Subcutaneous abdominal adipose tissue (tissue), 5 donors: ENCODE results near the gene PAX7.
"Not testable (repeated sequence)": the region's sequence is repeated elsewhere in the genome, so short reads cannot be mapped to it uniquely, and the experiment has no call there.

Source experiments
- H3K27ac ChIP-seq: one replicate; pipeline ENCODE4 v1.7.0; 2013; ENCODE audit warnings: low read depth, mild to moderate bottlenecking, inconsistent platforms, low read length, moderate library complexity
- H3K27me3 ChIP-seq, 5 donors: one replicate each; pipeline ENCODE4 v1.7.0; 2013; ENCODE audit warnings: low read length in 5 of 5, inconsistent platforms in 1 of 5; ENCODE audit not compliant: control insufficient read depth in 5 of 5, insufficient read depth in 4 of 5
- H3K36me3 ChIP-seq, 5 donors: one replicate each; pipeline ENCODE4 v1.7.0; 2013; ENCODE audit warnings: low read length in 5 of 5; ENCODE audit not compliant: control insufficient read depth in 5 of 5, insufficient read depth in 5 of 5
- H3K4me1 ChIP-seq, 5 donors: one replicate each; pipeline ENCODE4 v1.7.0; 2013; ENCODE audit warnings: low read length in 5 of 5, mild to moderate bottlenecking in 3 of 5, moderate library complexity in 1 of 5; ENCODE audit not compliant: control insufficient read depth in 5 of 5, insufficient read depth in 5 of 5
- H3K4me3 ChIP-seq, 5 donors: one replicate each; pipeline ENCODE4 v1.7.0; 2013; ENCODE audit warnings: low read length in 5 of 5, low read depth in 1 of 5
- H3K9ac ChIP-seq, 5 donors: one replicate each; pipeline ENCODE4 v1.7.0; 2013; ENCODE audit warnings: low read length in 5 of 5, mild to moderate bottlenecking in 4 of 5, moderate library complexity in 3 of 5
- H3K9me3 ChIP-seq, 5 donors: one replicate each; pipeline ENCODE4 v1.7.0; 2013; ENCODE audit warnings: low read length in 5 of 5; ENCODE audit not compliant: control insufficient read depth in 5 of 5
- donor health status: healthy.
- donor health status: healthy.
- donor health status: healthy.
- donor health status: healthy.
- donor health status: healthy.

Gene PAX7

GRCh38 chr1:18673976-18674375 is 43.3 kb downstream of the PAX7 start:
- peaks cover 20 to 49% (median 36%) of the 10 kb centered on the region in 5 donors for H3K27me3 ChIP-seq
- H3K9me3 ChIP-seq: no peaks in the 10 kb centered on the region
- H3K4me1 ChIP-seq: no peaks in the 10 kb centered on the region
- H3K36me3 ChIP-seq: no peaks in the 10 kb centered on the region
- H3K9ac ChIP-seq: no peak overlapping the region
- H3K4me3 ChIP-seq: no peak overlapping the region
- H3K27ac ChIP-seq: no peak overlapping the region

- H3K9me3 ChIP-seq: peaks cover 0 to 3% (median 2%) of the 10 kb centered on the region in 5 donors
- H3K27me3 ChIP-seq: peaks cover 21 to 49% (median 36%) of the 10 kb centered on the region in 5 donors
- H3K4me1 ChIP-seq: no peaks in the 10 kb centered on the region
- H3K4me3 ChIP-seq: no peak overlapping the region
- H3K27ac ChIP-seq: no peak overlapping the region
- H3K9ac ChIP-seq: no peak overlapping the region
- H3K36me3 ChIP-seq: no peaks in the 10 kb centered on the region
These were observed 45.7 kb downstream of the PAX7 start for GRCh38 chr1:18676332-18676781.

GRCh38 chr1:18681423-18681835 is 50.8 kb downstream of the PAX7 start:
- H3K27me3 ChIP-seq: peaks cover 19 to 40% (median 29%) of the 10 kb centered on the region in 5 donors
- no peak overlapping the region for H3K9ac ChIP-seq
- peaks cover 0 to 3% (median 2%) of the 10 kb centered on the region in 5 donors for H3K9me3 ChIP-seq
- H3K36me3 ChIP-seq: no peaks in the 10 kb centered on the region
- H3K27ac ChIP-seq: no peak overlapping the region
- no peak overlapping the region for H3K4me3 ChIP-seq
- no peaks in the 10 kb centered on the region for H3K4me1 ChIP-seq

- H3K27me3 ChIP-seq: peaks cover 12 to 32% (median 22%) of the 10 kb centered on the region in 5 donors
- H3K9me3 ChIP-seq: peaks cover 0 to 3% (median 2%) of the 10 kb centered on the region in 5 donors
- H3K4me1 ChIP-seq: no peaks in the 10 kb centered on the region
- H3K9ac ChIP-seq: no peak overlapping the region
- H3K36me3 ChIP-seq: no peaks in the 10 kb centered on the region
- no peak overlapping the region for H3K4me3 ChIP-seq
- H3K27ac ChIP-seq: no peak overlapping the region
These were observed 51.7 kb downstream of the PAX7 start for GRCh38 chr1:18682375-18682774.

- no peak overlapping the region for H3K27ac ChIP-seq
- peaks cover 10 to 26% (median 22%) of the 10 kb centered on the region in 5 donors for H3K27me3 ChIP-seq
- H3K36me3 ChIP-seq: no peaks in the 10 kb centered on the region
- no peak overlapping the region for H3K4me3 ChIP-seq
- H3K4me1 ChIP-seq: no peaks in the 10 kb centered on the region
- no peak overlapping the region for H3K9ac ChIP-seq
- peaks cover 0 to 3% (median 2%) of the 10 kb centered on the region in 5 donors for H3K9me3 ChIP-seq
These were observed 53.7 kb downstream of the PAX7 start for GRCh38 chr1:18684303-18684702.

- Histone ChIP-seq H3K36me3 (no peaks in the 10 kb centered on the region), H3K4me3 (no peak overlapping the region), H3K27ac (no peak overlapping the region), H3K4me1 (no peaks in the 10 kb centered on the region), H3K9me3 (no peaks in the 10 kb centered on the region), H3K9ac (no peak overlapping the region), H3K27me3 (peaks cover 8 to 31% (median 24%) of the 10 kb centered on the region in 5 donors)
These were observed 55.9 kb downstream of the PAX7 start for GRCh38 chr1:18686540-18686939.

- Histone ChIP-seq H3K27ac (no peak overlapping the region), H3K36me3 (no peaks in the 10 kb centered on the region), H3K27me3 (peaks cover 12 to 35% (median 26%) of the 10 kb centered on the region in 5 donors), H3K9me3 (no peaks in the 10 kb centered on the region), H3K9ac (no peak overlapping the region), H3K4me1 (no peaks in the 10 kb centered on the region), H3K4me3 (no peak overlapping the region)
These were observed 56.6 kb downstream of the PAX7 start for GRCh38 chr1:18687273-18687672.

- H3K4me3 ChIP-seq: no peak overlapping the region
- H3K9me3 ChIP-seq: no peaks in the 10 kb centered on the region
- no peak overlapping the region for H3K27ac ChIP-seq
- H3K36me3 ChIP-seq: no peaks in the 10 kb centered on the region
- no peaks in the 10 kb centered on the region for H3K4me1 ChIP-seq
- peaks cover 28 to 39% (median 35%) of the 10 kb centered on the region in 5 donors for H3K27me3 ChIP-seq
- H3K9ac ChIP-seq: no peak overlapping the region
These were observed 61.0 kb downstream of the PAX7 start for GRCh38 chr1:18691648-18692047.

GRCh38 chr1:18693256-18694098 is 62.8 kb downstream of the PAX7 start:
- Histone ChIP-seq H3K9ac (no peak overlapping the region), H3K27ac (no peak overlapping the region), H3K9me3 (no peaks in the 10 kb centered on the region), H3K4me3 (no peak overlapping the region), H3K4me1 (no peaks in the 10 kb centered on the region), H3K36me3 (no peaks in the 10 kb centered on the region), H3K27me3 (peaks cover 33 to 48% (median 37%) of the 10 kb centered on the region in 5 donors)

- H3K36me3 ChIP-seq, H3K9ac ChIP-seq, H3K27ac ChIP-seq, H3K9me3 ChIP-seq, H3K4me3 ChIP-seq, H3K4me1 ChIP-seq: not testable (repeated sequence)
- H3K27me3 ChIP-seq: peaks cover 36 to 56% (median 41%) of the 10 kb centered on the region in 5 donors
These were observed 63.6 kb downstream of the PAX7 start for GRCh38 chr1:18694289-18694688.
